ENCODE data around the gene JUNB.
"Not testable (repeated sequence)": the region's sequence is repeated elsewhere in the genome, so short reads cannot be mapped to it uniquely, and the experiment has no call there.

Gene JUNB

DNA sequence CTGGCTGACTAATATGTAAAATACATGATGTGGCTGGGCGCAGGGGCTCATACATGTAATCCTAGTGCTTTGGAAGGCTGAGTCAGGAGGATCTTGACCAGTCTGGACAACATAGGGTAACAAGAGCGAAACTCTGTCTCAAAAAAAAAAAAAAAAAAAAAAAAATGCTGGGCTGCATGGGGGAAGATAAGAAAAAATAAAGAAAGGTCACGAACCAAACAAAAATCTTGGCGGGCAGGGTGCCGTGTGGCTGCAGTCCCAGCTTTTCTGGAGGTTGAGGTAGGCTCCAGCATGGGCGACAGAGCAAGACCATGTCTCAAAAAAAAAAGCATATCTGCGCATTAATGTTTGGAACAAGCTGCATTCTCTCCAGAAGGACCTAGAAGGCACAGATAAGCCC, 23.8 kb downstream of the JUNB start:
- no peak for DNase-seq

DNA sequence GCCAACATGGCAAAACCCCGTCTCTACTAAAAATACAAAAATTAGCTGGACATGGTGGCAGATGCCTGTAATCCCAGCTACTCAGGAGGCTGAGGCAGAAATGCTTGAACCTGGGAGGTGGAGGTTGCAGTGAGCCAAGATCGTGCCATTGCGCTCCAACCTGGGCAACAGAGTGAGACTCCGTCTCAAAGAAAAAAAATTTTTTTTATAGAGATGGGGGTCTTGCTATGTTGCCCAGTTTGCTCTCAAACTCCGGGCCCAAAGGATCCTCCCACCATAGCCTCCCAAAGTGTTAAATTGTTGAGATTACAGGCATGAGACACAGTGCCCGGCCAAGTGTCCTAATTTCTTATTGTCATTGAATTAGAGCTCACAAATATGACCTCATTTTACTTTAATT, 25.9 kb downstream of the JUNB start:
- DNase-seq: not testable (repeated sequence)

DNA sequence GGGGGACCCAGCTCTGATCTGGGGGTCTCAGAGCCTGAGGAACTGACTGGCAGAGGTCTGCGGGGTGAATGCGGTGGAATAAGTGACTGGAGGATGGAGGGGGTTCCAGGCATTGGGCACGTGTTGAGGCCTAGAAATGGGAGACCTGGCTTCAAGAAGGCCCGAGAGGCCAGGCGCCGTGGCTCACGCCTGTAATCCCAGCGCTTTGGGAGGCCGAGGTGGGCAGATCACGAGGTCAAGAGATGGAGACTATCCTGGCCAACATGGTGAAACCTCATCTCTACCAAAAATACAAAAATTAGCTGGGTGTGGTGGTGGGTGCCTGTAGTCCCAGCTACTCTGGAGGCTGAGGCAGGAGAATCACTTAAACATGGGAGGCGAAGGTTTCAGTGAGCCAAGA, 26.5 kb downstream of the JUNB start:
- not testable (repeated sequence) for DNase-seq

DNA sequence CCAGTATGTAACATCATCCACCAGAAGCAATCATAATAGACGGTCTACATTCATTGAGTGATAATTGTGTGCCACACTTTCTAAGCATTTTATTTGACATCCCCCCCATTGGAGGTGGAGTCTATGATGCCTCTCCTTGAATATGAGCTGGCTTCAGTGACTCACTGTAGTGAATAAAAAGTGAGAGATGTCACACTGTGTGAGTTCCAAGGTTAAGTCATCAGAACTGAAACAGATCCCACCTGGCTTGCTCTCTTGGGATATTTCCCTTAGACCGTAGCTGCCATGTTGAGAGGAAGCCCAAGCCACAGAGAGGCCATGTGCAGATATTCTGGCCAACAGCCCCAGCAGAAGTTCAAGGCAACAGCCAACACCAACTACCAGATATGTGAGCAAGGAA, 30.5 kb downstream of the JUNB start:
- DNase-seq: no peak

DNA sequence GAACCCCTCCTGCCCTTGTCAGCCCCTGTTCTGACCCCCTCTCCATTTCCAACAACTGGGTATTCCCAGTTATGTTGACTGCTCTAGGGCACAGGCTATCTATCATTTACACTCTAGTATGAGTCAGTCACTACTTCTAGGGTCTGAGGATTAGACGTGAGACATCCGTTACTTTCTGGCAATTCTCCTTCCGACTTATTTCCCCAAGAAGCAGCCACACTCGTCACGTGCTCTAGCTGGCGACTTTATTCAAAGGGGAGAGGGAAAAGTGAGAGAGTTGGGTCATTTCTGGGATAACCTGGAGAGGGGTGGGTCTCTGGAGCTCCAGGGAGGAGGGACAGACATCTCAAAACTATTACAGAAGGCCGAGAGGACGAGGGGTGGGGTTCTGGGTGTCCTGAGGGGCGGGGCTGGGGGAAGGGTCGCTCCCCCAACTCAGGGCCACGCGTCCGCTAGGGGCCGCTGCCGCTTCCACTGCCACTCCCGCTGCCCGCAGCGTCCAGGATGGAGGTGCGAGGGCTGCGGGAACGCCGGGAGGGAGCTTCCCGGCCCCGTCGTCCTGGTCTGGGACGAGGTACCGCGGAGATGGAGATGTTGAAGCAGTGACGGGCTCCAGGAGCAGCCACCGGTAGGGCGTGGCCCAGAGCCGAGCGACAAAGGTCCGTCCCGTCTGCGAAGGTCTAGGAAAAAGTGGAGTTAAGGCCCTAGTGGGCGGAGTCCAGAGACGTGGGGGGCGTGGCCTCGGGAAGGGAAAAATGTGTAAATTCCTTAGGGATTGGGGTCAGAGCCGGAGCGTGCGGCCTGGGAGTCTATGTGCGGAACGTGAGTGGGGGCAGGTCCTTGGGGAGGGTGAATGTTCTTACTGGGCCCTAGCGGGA, 34.2 kb downstream of the JUNB start:
- no peak for DNase-seq

DNA sequence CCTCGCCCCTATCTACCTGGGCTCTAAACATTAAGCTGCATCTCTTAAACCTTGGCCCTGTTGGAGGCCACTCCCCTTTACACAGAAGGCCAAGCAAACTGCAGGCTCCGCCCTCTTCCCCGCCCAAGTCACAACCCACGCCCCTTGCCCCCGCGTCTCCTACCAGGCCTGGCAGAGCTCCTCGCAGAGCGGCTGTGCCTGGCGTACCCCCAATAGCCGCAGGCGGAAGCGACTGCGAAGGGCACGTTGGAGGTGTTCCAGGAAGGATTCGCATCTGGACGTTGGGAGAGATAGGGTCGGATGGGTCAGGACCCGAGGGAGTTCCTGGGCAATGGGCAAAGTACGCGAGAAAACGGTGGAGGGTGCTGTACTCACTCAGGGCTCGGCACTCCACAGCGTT, 37.2 kb downstream of the JUNB start:
- DNase-seq: no peak

DNA sequence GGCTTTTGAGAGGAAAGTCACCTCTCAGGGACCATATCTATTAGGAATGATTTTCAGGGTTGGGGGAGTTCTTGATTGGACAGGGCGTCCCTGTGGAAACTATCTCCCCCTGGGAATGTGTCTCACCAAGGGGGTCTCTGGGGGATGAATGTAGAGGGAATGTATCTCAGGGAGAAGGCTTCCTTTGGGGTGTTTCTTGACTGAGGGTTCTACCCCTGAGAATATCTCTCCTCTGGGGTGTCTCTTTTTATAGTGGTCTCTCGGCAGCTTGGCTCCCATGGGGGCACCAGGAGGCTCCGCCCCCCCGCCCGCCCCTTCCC, 42.1 kb downstream of the JUNB start:
- no peak for DNase-seq

DNA sequence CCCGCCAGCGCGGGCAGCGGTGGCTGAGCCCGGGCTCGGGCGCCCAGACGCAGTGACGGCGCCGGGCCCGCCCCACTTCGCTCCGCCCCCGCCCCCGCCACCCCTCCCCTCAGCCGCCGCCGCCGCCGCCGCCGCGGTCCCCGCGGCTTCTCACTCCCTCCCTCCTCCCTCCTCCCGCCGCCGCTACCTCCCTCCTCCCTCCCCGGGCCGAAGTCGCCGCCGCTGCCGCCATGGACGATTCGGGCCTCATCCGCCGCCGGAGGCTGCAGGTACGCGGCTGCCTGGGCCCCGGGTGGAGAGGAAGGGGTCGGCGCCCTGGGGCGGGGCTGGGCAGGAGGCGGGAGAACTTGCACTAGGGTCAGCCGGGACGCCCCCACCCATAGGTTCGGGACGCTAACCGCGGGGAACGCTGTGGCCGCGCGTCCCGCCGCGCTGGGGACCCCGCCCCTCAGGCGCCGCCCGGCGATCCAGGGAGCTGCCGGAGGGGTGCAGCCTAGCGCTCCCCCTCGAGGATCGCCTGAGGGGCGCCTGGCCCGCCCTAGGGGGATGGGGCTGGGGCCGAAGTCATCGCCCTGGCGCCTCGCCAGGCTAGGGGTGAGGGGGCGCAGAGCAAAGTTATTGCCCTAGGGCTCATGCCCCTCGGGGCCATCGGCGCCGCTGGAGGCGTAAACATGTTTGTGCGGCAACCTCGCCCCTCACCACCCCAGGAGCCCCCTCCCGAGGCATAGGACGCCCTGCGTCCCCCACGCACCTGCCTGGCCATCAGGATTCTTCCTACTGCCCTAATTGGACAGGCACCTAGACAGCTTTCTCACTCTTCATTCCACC, 42.7 kb downstream of the JUNB start:
- no peak for DNase-seq

DNA sequence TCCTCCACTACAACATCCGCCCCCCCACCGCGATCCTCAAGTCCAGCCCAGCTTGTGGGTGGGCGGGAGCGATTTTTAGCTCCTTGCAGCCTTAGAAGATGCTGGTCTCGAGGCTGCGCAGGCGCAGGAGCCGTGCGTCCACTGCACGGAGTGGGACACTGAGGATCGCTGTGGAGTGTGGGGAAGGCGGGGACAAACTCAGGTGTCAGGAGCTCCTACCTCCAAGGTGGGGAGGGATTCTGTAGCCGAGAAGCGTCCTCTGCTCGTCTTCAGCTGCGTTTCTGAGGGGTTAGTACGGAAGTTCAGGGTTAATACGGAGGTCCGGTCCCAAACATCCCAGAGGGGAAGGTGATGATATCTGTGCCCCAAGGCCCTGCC, 43.3 kb downstream of the JUNB start, which contains the start of gene RTBDN:
RTBDN (minus strand) TSS at position 14 of the 378 bp plus-strand sequence. CDS start 4,600 bp downstream, outside the sequence.
- no peak for DNase-seq

DNA sequence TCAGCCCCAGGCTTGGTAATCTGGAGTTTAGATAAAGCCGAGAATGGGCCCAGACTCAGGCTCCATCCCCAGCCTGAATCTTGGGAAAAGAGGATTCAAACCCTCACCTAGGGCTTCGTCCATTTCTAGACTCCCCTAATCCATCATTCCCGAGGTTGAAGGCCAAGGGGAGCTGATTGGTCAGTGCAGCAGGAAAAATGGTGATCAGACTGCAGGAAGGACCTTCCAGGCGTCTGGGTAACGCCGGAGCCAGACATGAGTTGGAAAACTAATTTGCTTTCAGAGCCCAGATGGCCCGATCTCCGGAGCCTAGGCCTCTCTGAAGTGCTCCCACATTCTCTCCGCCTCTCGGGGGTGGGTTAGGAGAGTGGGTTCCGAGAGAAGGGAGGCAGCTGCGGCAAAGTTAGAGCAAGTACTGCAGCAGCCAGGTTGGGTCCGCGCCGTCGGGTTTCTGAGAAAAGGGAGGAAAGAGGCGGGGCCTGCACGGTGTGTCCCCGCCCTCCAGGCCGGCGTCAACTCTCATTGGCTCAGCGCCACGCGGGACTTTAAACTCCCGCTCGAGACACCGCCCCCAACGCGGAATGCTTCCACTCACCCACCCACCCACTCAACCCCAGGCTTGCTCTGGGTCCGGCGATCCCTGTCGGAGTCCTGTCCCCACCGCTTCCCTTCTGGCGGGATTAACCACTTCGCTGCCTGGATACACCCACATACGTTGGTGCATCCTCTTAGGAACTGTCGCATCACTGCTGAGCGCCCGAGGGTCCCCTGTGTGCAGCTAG, 43.9 kb downstream of the JUNB start:
- DNase-seq: peak in 1 of 2 experiments; percentile 46

DNA sequence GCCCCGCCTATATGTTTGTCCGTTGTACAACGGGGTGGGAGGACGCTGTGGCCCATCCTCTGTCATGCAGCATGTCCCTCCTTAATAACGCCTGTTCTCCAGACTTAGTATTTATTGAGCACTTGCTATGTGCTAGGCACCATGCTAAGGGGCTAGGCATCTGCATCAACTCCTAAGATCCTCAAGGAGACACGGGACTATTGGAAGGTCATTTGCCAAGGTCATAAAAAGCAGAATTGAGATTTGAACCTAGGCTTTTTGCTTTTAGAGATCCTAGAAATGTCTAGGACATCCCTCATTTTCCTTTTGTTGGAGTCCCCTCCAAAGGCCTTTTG, 45.2 kb downstream of the JUNB start:
- no peak for DNase-seq

DNA sequence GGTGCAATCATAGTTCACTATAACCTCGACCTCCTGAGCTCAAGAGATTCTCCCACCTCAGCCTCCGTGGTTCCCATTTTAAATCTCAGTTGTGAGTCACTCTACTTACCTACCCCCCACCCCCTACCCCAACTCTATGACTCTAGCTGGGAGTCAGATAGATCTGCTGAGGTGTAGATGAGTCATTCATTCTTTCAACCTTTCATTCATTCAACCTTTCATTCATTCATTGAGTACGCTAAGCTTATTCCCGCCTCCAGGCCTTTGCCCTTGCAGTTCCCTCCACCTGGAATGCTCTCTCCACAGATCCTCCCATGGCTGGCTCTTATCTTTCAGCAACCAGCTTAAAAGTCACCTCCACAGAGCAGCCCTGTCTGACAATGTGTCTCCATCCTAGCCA, 45.9 kb downstream of the JUNB start:
- no peak for DNase-seq

DNA sequence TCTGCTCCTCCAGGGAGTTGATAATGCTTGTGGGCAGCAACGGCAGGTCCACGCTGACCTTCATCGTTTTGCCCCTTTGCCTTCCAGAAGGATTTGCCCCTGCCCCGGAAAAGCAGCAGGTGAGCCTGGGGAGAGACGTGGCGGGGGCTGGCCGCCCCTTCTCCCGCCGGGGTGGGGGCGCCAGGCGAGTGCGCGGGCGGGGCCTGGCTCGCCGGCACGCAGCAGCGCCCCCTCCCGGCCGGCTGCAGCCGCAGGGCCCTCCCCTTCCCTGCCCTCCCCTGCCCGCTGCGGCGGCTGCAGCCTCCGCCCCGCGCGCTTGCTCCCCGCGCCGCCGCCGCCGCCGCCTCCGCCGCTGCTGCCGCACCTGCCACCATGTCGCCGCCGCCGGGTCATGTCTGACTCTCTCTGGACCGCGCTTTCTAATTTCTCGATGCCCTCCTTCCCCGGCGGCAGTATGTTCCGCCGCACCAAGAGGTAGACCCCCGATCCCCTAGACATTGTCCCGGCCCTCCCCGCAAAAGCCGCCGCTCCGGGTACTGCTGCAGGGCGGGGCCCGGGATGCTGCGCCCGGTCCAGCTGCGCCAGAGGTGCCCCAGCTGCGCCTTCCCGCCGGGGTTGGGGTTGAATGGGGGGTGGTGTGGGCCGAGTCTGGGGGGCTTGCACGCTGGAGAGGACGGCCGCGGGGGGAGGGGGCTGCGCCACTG, 47.0 kb downstream of the JUNB start, which contains the start of gene MAST1:
MAST1 (plus strand) TSS at position 334 of the 704 bp plus-strand sequence; CDS start at position 392, 58 bp downstream.
- DNase-seq: no peak

DNA sequence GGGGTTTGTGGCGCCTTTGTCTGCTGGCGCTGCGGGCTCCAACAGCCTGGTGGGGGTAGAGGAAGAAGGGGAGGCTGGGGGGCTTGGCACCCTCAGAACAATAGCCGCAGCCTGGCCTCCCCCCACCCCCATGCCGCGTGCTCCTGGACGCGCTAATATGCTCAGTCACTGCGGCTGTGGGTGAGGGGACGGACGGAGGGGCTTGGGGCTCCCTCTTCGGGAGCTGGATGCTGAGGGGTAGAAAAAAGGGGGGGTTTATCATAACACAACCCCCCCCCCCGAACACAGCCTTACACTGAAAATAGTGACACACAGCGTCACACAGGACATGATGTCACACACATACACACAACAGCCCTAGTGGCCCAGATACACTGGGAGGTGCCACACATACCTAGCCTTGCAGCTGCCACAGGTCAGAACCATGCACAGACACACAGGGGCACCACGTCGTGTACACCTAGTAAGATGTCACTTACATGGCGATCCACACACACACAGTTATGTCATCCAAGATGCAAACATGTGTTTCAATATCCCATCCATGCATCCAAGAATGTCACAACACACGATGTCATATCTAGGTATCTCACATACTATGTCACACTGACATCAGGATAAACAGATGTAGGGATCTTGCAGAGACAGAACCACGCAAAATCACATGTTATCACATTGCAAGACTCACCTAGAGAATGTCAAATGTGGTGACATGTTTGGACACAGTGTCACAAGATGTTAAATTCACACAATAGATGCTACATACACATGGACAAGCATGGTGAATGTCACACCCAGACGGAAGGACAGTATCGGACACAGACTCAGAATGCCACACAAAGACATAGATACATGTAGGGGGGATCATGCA, 47.8 kb downstream of the JUNB start:
- DNase-seq: no peak

DNA sequence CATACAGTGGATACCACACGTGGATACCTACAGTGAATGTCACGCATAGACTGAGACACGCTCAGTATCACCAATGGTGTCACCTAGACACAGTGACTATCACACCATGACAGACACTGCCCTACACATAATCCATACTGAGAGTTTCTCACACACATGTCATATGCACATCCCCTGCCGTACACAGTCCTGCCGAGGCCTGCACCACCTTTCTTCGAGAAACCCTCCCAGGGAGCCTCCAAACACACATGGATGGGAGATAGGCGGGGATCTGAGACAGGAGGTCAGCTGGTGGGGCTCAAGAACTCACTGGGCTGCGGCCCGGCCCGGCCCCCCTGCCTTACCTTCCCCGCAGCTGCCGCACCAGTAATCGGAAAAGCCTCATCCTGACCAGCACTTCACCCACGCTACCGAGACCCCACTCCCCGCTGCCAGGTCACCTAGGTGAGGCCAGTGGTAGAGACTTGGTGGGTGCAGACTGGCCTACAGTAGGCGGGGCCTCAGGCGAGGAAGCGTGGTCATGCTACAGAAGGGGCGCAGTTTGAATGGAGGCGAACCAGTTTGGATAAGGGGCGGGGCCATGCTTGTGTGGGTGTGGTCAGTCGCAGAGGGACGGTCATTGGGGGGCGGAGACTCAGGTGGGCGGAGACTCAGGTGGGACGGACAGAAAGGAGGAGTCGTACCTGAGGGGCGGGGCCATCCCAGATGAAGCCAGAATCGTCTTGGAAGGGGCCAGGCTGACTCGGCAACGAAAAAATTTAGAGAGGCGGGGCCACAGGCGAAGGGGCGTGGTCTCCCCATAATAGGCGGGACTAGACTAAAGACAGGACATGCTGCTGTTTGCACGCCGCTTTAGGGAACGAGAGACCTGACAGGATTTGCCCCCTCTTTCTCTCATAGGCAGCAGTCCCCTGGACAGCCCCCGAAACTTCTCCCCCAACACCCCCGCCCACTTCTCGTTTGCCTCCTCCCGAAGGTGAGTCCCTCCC, 49.1 kb downstream of the JUNB start:
- DNase-seq: peak; percentile 50 to 66

DNA sequence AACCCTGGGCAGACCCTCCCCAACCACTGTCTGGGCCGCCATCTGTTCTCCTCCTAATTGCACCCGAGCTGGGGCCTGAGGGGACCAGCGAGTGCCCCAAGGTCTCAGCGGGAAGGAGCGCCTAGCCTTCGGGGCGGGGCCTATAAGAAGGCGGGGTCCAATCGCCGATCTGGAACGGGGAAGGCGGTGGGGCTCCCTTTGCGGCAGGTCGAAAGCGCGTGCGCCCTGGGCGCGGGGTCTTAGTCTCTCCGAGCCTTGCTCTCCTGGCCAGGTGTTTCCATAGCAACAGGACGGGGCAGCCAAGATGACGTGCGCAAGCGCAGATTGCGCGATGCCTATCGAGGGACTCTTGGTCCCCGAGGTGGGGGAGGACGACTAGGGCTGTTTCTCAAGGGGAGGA, 49.8 kb downstream of the JUNB start:
- DNase-seq: peak; percentile 47 to 59

DNA sequence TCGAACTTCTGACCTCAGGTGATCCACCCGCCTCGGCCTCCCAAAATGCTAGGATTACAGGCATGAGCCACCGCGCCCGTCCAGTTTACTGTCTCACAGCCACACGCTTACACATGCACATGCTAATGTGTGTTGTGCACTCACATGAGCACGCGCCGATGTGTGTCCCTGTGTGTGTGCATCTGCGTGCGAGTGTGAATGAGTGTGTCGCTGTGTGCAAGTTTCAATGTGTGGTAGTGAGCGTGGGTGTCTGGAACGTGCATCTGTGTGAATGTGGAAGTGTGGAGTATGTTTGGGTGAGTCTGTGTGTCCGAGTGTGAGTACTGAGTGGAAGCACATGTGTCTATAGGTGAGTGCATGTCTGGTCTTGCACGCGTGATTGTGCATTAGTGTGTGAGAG, 51.2 kb downstream of the JUNB start:
- no peak for DNase-seq

Measured in NCI-H187 (cell line).